Keratinocyte (primary cell): Measurements from ENCODE around the gene CARMIL3. TPM values are rescaled to one million over a fixed set of nuclear protein-coding genes. Genes with fewer than 3 reads are reported as not detected.
A peak's percentile ranks its signal among the peaks of the same experiment; 100 is the strongest.
"Not testable (repeated sequence)": the region's sequence is repeated elsewhere in the genome, so short reads cannot be mapped to it uniquely, and the experiment has no call there.

Experiments used
- DNase-seq: peaks from one replicate; pipeline ENCODE4 v3.0.0-alpha.2; 2011; ENCODE audit warnings: low read depth, missing footprints, low spot score
- FAIRE-seq: peaks from 2 replicates; lab custom pipeline; 2011; peaks lifted over from hg19 to GRCh38; lab: Jason Lieb, UNC
- H2AFZ ChIP-seq: 2 replicates; pipeline ENCODE4 v1.6.0; 2012; ENCODE audit warnings: low read length, control low read depth, inconsistent platforms; ENCODE audit not compliant: control insufficient read depth
- H3K27ac ChIP-seq: 2 replicates; pipeline ENCODE4 v1.5.1; 2011; ENCODE audit warnings: low read length; ENCODE audit not compliant: control insufficient read depth, insufficient read depth
- H3K27me3 ChIP-seq: 3 replicates; pipeline ENCODE4 v1.6.0; 2011; ENCODE audit warnings: low read length; ENCODE audit not compliant: control insufficient read depth, insufficient read depth; ENCODE audit errors: extremely low read depth
- H3K36me3 ChIP-seq, 2 experiments: 2 replicates in 1 of 2; 3 replicates in 1 of 2; pipeline ENCODE4 v1.5.1; 2011; ENCODE audit warnings: low read length in 2 of 2, mild to moderate bottlenecking in 1 of 2; ENCODE audit not compliant: control insufficient read depth in 2 of 2, insufficient read depth in 2 of 2; ENCODE audit errors: extremely low read depth in 1 of 2
- H3K4me1 ChIP-seq: 3 replicates; pipeline ENCODE4 v1.5.1; 2011; ENCODE audit warnings: low read length; ENCODE audit not compliant: control insufficient read depth, insufficient read depth; ENCODE audit errors: extremely low read depth
- H3K4me2 ChIP-seq: 3 replicates; pipeline ENCODE4 v1.6.0; 2011; ENCODE audit warnings: low read depth, low read length; ENCODE audit not compliant: control insufficient read depth, insufficient read depth; ENCODE audit errors: extremely low read depth
- H3K4me3 ChIP-seq, 3 experiments: fragments of 200-600 bp in 1 of 3; sonication (generic) in 1 of 3; 2 replicates in 2 of 3; 3 replicates in 1 of 3; pipeline ENCODE4 v1.5.1; 2011 to 2016; ENCODE audit warnings: low read length in 3 of 3, mild to moderate bottlenecking in 3 of 3, control low read depth in 2 of 3, inconsistent platforms in 1 of 3, low read depth in 1 of 3, mixed read lengths in 1 of 3, mixed run types in 1 of 3, moderate library complexity in 1 of 3; ENCODE audit not compliant: control insufficient read depth in 2 of 3, insufficient read depth in 2 of 3; ENCODE audit errors: extremely low read depth in 1 of 3
- H3K79me2 ChIP-seq: 2 replicates; pipeline ENCODE4 v1.6.0; 2012; ENCODE audit warnings: low read length; ENCODE audit not compliant: control insufficient read depth, insufficient read depth
- H3K9ac ChIP-seq: 3 replicates; pipeline ENCODE4 v1.6.0; 2011; ENCODE audit warnings: low read length; ENCODE audit not compliant: control insufficient read depth, insufficient read depth; ENCODE audit errors: extremely low read depth
- H3K9me1 ChIP-seq: 3 replicates; pipeline ENCODE4 v1.6.0; 2011; ENCODE audit warnings: low read length; ENCODE audit not compliant: control insufficient read depth, insufficient read depth; ENCODE audit errors: extremely low read depth
- H3K9me3 ChIP-seq: 2 replicates; pipeline ENCODE4 v1.5.1; 2012; ENCODE audit warnings: low read depth, low read length; ENCODE audit not compliant: control insufficient read depth
- H4K20me1 ChIP-seq: 3 replicates; pipeline ENCODE4 v1.6.0; 2011; ENCODE audit warnings: low read length; ENCODE audit not compliant: control insufficient read depth, insufficient read depth; ENCODE audit errors: extremely low read depth
- EZH2 ChIP-seq: IDR thresholded peaks from one replicate; pipeline ENCODE4 v1.6.1; 2012; ENCODE audit warnings: inconsistent platforms, mild to moderate bottlenecking, low read length, moderate library complexity
- dilution Hi-C: fragments of 300-500 bp; cut with MboI; formaldehyde crosslinking; loops from one replicate; pipeline ENCODE4 v1.7.0; 2020; ENCODE audit warnings: low sequenced_read_pairs; ENCODE audit not compliant: extremely low pct_ligation_motif_present
- polyA plus RNA-seq, 5 experiments: library from polyadenylated mRNA; depleted of rRNA in 3 of 5; stranded (reverse) in 3 of 5; stranded (forward) in 1 of 5; unstranded in 1 of 5; fragments of >200 nt; gene quantifications; 1 replicate in 1 of 5; 2 replicates in 3 of 5; 3 replicates in 1 of 5; pipeline versions ENCODE4 v1.2.1 to v1.2.3, GENCODE V29; 2011 to 2012; ENCODE audit warnings: missing spikeins in 2 of 5, low read depth in 1 of 5, low replicate concordance in 1 of 5
- TF ChIP-seq, protein P1 (sequence below), 3 experiments: IDR thresholded peaks in 1 of 3; conservative IDR thresholded peaks in 1 of 3; optimal IDR thresholded peaks in 1 of 3; 2 replicates in 2 of 3; 3 replicates in 1 of 3; pipeline versions ENCODE3 to v1.5.1; 2011; ENCODE audit warnings: low read length in 3 of 3, mild to moderate bottlenecking in 3 of 3, moderate library complexity in 2 of 3, control low read depth in 1 of 3, inconsistent platforms in 1 of 3; ENCODE audit not compliant: insufficient read depth in 2 of 3; ENCODE audit errors: extremely low read depth in 1 of 3

CARMIL3 gene
- polyA plus RNA-seq, 1 donor (not counting 4 experiments of a cell fraction or from before 2014, with no cell fraction given): 0.12 TPM

DNA sequence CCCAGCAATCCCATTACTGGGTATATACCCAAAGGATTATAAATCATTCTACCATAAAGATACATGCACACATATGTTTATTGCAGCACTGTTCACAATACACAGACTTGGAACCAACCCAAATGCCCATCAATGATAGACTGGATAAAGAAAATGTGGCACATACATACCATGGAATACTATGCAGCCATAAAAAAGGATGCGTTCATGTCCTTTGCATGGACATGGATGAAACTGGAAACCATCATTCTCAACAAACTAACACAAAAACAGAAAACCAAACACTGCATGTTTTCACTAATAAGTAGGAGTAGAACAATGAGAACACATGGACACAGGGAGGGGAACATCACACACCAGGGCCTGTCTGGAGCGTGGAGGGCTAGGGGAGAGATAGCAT is 20.5 kb upstream of the CARMIL3 start:
- DNase-seq, H3K27me3 ChIP-seq, FAIRE-seq, H3K9me3 ChIP-seq, H3K79me2 ChIP-seq, H3K9ac ChIP-seq, H2AFZ ChIP-seq, dilution Hi-C loops, H3K9me1 ChIP-seq, H3K4me2 ChIP-seq, H3K27ac ChIP-seq, H4K20me1 ChIP-seq, H3K36me3 ChIP-seq, H3K4me3 ChIP-seq, H3K4me1 ChIP-seq: not testable (repeated sequence)

- no peak overlapping the region for H3K4me3 ChIP-seq
- no peak for FAIRE-seq
- dilution Hi-C loops: no loop called here
- no peaks in the 10 kb centered on the region for H3K27me3 ChIP-seq
- no peaks in the 10 kb centered on the region for H3K9me3 ChIP-seq
- no peak overlapping the region for H2AFZ ChIP-seq
- H3K9me1 ChIP-seq: no peaks in the 10 kb centered on the region
- TF ChIP-seq EZH2: no peak
- TF ChIP-seq, protein P1, sequence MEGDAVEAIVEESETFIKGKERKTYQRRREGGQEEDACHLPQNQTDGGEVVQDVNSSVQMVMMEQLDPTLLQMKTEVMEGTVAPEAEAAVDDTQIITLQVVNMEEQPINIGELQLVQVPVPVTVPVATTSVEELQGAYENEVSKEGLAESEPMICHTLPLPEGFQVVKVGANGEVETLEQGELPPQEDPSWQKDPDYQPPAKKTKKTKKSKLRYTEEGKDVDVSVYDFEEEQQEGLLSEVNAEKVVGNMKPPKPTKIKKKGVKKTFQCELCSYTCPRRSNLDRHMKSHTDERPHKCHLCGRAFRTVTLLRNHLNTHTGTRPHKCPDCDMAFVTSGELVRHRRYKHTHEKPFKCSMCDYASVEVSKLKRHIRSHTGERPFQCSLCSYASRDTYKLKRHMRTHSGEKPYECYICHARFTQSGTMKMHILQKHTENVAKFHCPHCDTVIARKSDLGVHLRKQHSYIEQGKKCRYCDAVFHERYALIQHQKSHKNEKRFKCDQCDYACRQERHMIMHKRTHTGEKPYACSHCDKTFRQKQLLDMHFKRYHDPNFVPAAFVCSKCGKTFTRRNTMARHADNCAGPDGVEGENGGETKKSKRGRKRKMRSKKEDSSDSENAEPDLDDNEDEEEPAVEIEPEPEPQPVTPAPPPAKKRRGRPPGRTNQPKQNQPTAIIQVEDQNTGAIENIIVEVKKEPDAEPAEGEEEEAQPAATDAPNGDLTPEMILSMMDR (optimal IDR thresholded peaks at IDR 0.05 in 1 of 3, IDR thresholded peaks at IDR 0.05 in 1 of 3, conservative IDR thresholded peaks at IDR 0.05 in 1 of 3; ENCODE audit: extremely low read depth in 1 of 3, insufficient read depth in 2 of 3, low read length in 3 of 3): no peak
- H3K79me2 ChIP-seq: no peaks in the 10 kb centered on the region
- no peaks in the 10 kb centered on the region for H4K20me1 ChIP-seq
- DNase-seq: no peak
- no peak overlapping the region for H3K9ac ChIP-seq
- H3K27ac ChIP-seq: no peak overlapping the region
- no peaks in the 10 kb centered on the region for H3K4me1 ChIP-seq
- H3K4me2 ChIP-seq: no peak overlapping the region
- no peaks in the 10 kb centered on the region for H3K36me3 ChIP-seq
Observed at GRCh38 chr14:24032727-24033418, 18.9 kb upstream of the CARMIL3 start.

DNA sequence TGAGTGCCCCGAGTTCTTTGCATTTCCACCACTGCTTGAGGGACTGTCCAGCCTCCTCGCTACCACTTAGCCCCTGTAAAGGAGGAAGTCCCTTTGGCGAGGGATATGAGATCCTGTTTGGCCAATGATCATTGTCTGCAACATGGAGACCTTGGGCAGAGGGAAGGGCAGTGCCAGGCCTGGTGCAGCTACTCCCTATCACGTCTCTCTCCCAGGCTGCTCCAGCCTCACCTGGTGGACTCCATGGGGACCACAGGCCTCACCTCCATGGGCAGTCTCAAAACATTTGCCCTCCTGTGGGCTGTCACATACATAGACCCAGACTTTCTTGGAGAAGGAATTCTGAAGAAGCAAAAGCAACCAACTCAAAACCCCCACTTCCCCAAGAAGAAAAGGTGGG is 16.0 kb upstream of the CARMIL3 start:
- H3K9ac ChIP-seq, H2AFZ ChIP-seq, FAIRE-seq, H3K79me2 ChIP-seq, H3K4me1 ChIP-seq, H3K36me3 ChIP-seq, DNase-seq, dilution Hi-C loops, H3K9me1 ChIP-seq, H3K27ac ChIP-seq, H4K20me1 ChIP-seq, H3K9me3 ChIP-seq, H3K27me3 ChIP-seq: not testable (repeated sequence)
- Histone ChIP-seq H3K4me2 (peak overlapping the region; percentile 79), H3K4me3 (peak overlapping the region in 1 of 3 experiments; percentile 60)
